Stimulated activated CD8-positive, alpha-beta memory T cell treated with anti-CD3 and anti-CD28 coated beads, Interleukin-12 subunit alpha, Interleukin-12 subunit beta, amount 100 ng/mL, for 24 hours (primary cell): ENCODE measurements around the gene STK11IP.

Experiments
- DNase-seq: peaks from one replicate; pipeline ENCODE4 v3.0.0-alpha.2; 2020; ENCODE audit errors: extremely low read depth

Gene STK11IP

DNA sequence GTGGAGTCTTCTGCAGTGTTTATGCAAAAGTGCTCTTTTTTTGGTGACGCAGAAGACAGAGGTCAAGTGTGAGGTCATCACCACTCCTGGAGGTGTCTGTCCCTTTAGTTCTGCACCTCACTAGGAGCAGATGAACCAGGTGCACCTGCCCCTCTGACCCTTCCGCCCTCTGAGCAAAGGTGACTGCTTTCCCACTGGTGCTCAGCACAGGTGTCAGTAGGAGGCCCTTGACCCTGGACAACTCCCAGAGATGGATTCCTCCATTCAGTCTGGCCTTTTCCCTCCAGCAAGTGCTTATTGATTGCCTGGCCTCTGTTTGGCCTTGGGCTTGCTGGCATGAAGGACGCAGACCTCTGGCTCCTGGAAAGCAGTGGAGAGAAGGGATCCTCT lies 21.1 kb downstream of the STK11IP start:
- DNase-seq: no peak

DNA sequence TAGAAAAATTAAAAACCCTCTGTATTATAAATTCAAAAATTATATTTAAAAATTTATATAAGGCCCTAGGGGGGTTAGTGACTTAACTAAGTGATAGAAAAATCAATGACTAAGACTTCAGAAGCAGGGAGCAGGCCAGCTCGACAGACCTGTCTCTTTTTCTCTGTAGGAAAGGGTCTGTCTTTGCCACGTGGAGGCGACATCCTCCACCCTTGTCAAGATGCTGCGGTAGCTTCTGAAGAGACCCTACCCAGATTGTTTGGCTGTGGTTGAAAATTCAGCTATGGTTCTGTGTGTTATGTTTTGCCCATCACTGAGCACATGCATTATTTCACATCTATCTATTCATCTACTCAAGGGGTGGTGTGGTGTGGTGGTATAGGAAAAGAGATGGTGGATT lies 21.6 kb downstream of the STK11IP start:
- DNase-seq: no peak

- no peak for DNase-seq
These were observed 22.9 kb downstream of the STK11IP start for GRCh38 chr2:219620546-219620945.

GRCh38 chr2:219621935-219622334 lies 24.3 kb downstream of the STK11IP start:
- no peak for DNase-seq

DNA sequence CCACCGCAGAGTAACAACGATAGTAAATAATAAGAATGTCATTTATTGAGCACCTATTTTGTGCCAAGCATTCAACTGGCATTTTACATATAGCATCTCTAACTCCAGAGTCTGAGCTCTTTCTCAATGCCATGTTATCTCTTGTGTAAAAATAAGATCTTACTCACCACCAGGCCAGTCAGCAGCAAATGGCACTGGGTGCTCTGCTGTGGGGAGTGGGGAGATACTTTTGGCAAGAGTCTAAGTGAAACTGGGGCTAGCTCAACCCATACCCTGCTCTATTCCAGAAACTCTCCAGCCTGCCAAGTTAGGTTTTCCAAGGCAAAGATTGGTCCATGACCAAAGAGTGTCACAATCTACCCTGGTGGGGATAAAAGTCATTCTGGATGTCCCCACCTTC lies 24.8 kb downstream of the STK11IP start:
- DNase-seq: no peak

GRCh38 chr2:219624565-219624964 lies 26.9 kb downstream of the STK11IP start:
- DNase-seq: no peak

DNA sequence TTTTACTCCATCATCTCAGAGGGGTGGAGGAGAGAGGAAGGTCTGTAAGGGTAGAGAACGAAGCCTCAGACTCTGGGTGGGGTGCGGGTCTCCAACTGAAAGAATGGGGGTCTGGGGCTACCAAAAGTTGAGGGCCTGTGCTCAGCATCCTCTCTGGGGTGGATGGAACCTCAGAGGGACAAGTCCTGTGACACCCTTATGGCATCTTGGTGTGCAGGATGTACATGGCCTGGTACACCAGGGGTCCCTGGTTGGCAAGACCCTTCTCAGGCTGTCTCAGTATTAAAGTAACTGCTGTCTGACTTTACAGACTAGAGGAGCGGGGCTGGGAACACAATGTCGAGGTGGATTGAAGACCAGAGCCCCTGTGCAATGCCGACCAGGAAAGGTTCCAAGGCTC lies 27.5 kb downstream of the STK11IP start:
- no peak for DNase-seq

- DNase-seq: no peak
These were observed 28.9 kb downstream of the STK11IP start for GRCh38 chr2:219626540-219626939.

DNA sequence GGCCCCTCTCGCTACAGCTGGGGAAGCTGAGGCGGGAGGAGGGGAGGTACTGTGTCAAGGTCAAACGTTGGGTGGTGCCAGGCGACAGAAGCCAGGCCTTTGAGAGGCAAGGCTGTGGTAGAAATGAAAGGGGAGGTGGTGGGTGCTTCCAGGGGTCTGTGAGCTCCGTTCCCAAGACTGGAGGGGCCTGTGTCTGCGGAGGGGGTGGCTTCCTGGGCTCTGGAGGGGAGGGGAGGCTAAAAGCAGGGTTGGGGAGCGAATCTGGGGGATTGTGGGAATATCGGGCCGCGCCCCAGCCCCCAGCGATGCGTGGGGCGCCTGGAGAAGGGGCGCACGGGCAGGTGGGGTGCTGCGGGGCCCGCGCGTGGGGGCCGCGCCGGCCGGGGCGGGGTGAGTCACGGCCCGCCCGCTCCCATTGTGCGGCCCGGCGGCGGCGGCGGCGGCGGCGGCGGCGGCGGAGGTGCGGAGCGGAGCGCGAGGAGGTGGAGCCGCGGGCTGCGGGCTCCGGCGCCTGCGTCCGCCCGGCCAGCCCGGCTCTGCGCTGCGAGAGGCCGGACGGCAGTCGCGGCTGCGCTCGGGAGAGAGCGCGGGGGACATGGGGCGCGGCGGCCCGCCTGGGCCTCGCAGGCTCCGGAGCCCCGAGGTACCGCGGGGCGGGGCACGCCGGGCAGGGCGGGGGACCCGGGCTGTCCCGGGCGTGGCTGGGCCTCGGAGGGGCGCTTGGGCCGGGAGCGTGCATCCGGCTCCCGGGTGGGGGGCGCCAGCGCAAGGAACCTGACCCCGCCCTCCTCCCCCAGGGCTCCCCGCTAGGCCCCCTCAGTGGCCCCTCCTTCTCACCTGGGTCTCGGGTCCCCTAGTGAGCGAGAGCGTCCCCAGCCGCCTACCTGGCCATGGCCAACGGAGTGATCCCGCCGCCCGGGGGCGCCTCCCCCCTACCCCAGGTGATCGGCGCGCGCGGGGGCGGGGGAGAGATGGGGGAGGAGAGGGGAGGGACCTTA lies 29.7 kb downstream of the STK11IP start, which contains the start of gene SLC4A3:
Gene SLC4A3, plus strand, starts transcription at position 528 of the 998 bp plus-strand sequence. Its CDS starts 363 bp downstream, at position 891.
- DNase-seq: no peak

- DNase-seq: no peak
These were observed 30.8 kb downstream of the STK11IP start for GRCh38 chr2:219628235-219628985.

- DNase-seq: no peak
These were observed 31.6 kb downstream of the STK11IP start for GRCh38 chr2:219628986-219629901.

- DNase-seq: no peak
These were observed 32.5 kb downstream of the STK11IP start for GRCh38 chr2:219629976-219630695.

DNA sequence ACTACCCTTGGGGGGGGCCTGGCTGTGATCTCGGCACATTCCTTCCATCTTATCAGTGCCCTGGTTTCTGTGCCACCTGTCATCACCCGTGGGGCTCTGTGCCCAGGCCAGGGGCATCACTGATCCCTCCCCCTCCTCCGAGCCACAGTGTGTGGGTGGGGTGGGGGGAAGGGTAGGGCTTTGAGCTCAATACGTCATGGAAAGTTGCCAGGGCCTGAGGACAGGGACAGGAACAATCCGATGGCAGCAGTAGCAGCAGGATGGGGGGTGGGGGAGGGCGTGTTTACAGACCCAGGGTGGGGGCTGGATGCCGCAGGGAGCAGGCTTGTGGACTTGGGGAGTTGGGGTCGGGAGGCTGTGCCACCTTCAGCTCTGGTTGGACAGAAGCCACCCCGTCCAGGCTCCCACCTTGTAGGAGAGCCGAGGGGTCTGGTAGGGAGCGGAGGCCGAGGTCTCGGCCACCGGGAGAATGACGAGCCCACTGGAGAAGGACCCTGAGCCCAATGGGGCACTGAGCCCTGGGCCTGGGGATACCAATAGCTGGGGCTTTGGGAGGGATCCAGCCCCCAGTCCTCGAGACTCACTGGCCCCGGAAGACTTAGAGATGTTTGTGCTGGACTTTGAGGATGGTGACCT lies 33.2 kb downstream of the STK11IP start:
- no peak for DNase-seq

- no peak for DNase-seq
These were observed 33.8 kb downstream of the STK11IP start for GRCh38 chr2:219631406-219631891.

GRCh38 chr2:219631904-219632759 lies 34.5 kb downstream of the STK11IP start:
- DNase-seq: no peak

DNA sequence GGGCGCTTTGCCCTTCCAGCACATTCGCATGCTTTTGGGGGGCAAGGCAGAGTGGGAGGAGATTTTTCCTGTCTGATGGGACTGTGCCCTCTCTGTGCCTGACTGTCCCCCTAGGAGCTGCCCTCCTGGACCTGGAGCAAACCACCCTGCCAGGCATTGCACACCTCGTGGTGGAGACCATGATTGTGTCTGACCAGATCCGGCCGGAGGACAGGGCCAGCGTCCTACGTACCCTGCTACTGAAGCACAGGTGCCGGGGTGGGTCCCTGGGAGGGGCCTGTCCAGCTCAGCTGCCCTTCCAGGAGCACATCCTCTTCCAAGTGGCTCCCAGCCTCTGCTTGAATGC lies 35.1 kb downstream of the STK11IP start:
- no peak for DNase-seq

DNA sequence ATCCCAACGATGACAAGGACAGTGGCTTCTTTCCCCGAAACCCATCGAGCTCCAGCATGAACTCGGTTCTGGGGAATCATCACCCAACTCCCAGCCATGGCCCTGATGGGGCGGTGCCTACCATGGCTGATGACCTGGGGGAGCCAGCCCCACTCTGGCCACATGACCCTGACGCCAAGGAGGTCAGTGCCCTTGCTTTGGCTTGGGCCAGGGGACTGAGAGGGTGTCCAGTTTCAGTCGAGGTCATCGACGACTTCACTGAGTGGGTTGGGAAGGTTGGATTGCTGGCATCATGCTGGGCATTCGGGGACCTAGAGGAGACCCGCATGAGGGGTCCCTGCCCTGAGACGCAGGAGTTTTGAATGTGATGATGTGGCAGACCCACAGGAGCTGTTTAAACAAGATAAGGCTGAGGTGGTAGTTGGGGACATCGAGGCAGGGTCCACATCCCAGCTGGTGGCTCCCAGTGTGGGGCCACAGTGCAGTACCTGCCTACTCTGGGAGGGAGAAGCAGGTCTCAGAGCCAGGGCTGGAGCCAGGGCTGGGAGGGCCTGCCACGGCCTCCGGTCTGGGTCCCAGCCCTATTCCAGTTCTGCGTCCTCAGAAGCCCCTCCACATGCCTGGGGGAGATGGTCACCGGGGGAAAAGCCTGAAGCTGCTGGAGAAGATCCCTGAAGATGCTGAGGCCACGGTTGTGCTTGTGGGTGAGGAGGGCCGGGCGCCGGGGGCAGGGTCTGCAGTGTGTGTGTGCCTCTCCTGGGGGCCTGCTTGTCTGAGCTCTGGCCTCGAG lies 35.8 kb downstream of the STK11IP start:
- no peak for DNase-seq

- no peak for DNase-seq
These were observed 36.7 kb downstream of the STK11IP start for GRCh38 chr2:219634171-219634940.
